ENCODE data around the gene CNNM1.

CNNM1 gene

DNA sequence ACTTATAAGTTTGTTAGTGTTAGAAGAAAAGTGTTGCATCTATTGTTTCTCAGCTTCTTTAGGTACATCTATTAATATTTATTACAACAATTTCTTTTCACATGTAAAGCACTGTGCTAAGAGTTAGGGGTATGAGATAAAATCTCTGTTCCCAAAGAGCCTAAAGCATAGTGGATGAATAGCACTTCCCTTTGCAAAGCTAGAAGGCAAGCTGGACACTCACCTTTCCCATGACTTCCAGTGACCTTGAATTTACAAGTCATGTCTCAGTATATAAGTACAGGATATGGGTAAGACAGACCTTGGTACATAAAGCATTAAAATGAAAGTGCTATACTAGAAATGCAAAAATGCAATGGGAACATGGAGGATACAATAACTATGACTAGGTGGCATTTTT, 8.7 kb downstream of the CNNM1 start:
- DNase-seq = no peak

DNA sequence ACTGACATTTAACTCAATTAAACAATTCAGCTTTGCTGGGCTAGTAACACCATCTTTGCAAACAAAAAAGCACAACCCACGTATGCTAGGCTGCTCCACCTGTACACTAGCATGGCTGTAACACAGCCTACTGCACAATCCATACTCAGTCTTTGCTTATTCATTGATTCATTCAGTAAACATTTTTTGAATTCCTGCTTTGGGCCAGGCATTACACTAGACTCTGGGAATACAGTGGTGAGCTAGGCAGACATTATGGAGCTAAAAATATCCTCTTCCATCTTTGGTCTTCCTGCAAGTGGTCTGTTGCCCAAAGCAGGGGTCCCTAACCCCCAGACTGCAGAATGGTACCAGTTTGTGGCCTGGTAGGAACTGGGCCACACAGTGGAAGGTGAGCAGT, 9.9 kb downstream of the CNNM1 start:
- DNase-seq = no peak

DNA sequence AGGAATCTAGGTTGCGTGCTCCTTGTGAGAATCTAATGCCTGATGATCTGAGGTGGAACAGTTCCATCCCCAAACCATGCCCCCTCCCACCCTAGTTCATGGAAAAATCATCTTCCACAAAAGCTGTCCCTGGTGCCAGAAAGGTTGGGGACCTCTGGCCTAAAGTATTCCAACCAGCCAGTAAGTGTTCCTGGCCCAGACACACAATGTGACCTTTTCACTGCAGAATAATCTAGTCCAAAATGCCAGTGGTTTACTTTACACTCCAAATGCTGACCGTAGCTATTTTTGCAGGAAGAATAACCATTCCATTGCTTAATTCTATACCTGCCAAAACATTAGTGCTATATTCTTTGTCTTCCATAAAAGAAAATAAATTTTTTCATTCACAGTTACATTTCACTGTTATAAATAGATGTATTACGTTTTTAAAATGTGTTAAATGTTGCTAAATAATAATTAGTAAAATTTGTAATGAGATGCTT, 10.4 kb downstream of the CNNM1 start:
- no peak for DNase-seq

DNA sequence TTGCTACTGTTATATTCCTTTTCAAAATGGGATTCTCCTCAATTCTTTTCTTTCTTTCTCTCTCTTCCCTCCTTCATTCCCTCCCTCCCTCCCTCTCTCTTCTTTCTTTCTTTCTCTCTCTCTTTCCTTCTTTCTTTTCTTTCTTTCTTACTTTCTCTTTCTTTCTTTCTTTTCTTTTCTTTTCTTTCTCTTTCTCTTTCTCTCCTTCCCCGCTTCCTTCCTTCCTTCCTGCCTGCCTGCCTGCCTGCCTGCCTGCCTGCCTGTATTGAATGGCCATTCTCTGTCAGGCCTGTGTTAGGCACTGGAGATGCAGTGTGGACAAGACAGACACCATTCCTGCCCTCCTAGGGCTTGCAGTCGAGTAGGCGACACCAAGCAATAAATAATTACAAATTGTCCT, 11.5 kb downstream of the CNNM1 start:
- DNase-seq = no peak

DNA sequence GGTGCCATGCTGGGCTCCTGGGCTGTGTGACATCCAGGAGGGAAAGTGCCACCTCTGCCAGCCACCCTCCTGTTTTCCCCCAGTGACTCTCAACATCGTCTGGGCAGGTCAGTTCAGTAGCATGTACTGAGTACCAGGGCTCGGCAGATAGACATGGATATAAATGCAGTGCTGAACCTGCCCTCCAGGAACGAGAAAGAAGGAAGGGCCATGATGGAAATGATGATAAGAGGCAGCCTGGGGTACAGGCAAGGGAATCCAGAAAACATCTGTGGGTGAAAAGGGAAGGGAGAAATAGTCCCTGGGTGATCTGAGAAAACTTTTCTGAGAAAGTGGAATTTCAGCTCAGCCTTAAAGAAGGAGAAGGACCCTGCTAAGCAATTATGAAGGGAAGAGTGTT, 12.1 kb downstream of the CNNM1 start:
- no peak for DNase-seq

DNA sequence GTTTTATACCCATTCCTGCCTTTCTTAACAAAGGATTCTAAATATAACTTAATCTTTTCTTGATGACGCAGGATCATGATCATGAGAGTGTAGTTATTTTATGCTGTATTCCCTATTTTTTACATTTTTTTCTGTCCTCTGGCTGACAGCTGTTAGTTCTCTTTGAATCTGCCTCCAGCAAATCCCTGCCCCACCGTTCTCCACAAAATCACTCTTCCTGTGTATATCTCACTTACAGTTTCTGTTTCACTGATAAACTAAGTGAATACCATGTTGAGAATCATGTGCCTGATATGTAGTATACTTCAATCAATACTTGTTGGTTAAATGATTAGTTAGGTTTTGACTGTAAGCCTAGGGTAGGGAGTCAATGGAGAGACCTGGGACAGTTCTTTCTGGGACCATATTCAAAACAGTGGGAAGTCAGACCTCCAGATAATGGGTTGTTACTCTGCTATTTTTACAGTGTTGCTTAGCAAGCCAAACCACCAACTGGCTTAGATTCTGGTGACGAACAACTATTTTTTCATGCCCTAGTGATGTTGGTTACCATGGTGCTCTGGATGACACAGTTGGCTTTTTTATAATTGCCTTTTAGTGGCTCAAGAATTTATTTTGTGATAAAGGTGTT, 12.8 kb downstream of the CNNM1 start:
- no peak for DNase-seq

DNA sequence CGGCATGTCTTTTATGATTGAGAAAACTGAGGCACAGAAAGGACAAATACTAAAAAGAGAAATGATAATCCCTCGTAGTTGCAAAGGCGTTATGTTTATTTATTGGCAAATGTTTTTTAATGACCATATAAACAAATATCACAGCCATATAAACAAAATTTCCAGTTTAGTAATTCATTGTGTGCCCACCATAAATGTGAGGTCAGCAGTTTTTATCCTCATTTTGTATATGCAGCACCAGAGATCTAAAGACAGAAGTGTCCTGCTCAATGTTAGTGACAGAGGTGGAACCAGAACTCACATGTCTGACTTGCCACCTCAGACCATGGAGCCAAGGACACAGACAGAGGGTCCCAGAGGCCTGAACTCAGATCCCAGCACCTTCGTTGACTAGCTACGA, 14.1 kb downstream of the CNNM1 start:
- DNase-seq = no peak

DNA sequence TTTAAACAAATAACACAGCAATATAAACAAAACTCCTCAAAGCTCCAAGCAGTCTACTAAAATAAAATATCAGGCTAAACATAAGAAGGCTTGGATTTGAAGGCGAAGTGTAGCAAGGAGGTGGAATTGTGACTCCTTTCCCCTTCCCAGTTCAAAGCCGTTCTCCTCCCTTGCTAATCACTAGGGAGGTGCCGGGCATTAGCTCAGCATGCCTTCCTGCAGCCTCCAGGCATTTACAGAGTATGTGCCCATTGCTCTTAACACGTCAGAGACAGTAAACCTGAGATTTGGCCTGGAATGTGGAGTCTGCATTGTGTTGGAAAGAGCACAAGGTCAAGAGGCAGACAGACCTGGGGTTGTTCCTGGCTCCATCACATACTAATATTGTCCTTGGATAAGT, 15.6 kb downstream of the CNNM1 start:
- no peak for DNase-seq

DNA sequence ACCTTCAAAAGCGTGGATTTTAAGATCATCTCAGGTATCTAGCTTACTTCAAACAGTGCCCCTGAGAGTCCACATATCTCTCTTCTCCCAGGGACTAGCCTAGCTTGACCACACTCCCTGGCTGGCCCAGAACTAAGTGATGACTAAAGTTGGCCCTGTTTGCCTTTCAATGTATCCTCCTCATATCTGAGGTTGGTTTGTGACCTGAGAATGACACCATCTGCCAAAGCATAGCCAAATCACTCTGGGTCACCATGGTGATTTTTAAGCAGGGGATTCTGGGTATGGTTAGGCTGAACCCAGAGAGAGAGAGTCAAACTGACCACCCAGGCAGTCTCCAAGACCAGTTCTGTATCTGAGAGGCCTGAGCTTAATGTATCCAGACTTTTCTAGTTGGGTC, 16.2 kb downstream of the CNNM1 start:
- no peak for DNase-seq

DNA sequence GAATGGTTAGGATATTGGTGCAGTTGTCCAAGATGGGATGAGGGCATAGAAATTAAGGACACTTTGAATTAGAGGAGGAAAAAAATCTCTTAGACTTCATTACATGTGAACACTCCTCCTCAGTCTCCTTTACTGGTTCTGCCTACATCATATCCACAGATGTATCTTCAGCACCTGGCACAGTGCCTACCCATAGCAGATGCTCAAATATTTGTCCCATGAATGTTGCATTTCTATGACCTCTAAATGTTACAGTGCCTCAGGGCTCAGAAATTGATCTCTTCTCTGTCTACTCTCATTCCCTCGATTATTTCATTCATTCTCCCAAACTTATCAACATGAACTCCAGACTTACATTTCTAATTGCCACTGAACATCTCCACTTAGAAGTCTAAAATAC, 17.1 kb downstream of the CNNM1 start:
- DNase-seq = no peak

DNA sequence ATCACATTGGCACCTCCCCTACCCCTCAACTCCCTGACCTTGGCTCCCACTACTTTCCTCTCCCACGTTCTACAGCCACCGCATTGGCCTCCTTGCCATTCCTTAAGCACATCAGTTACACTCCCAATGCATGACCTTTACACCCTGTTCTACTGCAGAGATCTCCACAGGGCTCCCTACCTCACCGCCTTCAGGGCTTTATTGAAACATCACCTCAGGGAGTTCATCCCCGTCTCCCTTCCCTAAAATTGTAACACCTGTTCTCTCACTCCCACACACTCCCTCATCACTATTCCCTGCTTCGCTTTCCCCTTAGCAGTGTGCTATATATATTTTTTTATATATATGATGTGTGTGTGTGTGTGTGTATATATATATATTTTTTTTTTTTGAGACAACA, 18.5 kb downstream of the CNNM1 start:
- no peak for DNase-seq

DNA sequence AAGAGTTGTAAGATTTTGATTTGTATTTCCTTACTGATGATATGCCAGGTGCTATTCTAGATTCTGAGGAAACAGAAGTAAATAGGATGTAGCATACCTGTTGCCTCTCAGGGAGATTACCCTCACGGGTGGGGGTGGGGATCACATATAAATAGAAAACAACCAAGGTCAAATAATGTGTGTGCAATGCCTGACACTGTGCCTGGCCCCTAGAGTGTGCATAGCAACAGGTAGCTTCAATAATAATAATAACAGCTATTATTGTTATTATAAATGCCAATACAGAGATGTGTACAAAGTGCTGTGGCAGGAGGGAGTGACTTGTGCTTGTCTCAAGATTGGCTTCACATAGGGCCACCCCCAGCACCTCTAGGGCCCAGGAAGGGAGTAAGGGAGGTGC, 24.0 kb downstream of the CNNM1 start:
- DNase-seq = no peak

DNA sequence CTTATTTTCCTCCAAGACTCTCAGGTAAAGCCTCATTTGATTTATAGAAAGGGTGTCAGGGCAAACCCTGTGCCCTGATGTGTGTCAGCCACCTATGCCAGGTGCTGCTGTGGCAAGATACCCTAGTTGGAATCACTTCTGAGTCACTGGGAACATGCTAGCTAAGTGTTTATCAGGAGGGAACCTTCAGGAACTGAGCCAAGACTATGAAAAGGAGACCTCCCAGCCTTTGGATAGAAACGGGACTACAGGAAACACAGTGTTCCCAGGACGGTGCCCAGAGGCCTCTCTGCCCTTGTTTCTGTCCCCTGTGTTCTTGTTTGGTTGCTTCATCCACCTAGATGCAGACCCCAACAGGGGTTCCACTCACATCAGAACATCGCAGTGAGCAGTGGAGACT, 28.5 kb downstream of the CNNM1 start:
- no peak for DNase-seq

DNA sequence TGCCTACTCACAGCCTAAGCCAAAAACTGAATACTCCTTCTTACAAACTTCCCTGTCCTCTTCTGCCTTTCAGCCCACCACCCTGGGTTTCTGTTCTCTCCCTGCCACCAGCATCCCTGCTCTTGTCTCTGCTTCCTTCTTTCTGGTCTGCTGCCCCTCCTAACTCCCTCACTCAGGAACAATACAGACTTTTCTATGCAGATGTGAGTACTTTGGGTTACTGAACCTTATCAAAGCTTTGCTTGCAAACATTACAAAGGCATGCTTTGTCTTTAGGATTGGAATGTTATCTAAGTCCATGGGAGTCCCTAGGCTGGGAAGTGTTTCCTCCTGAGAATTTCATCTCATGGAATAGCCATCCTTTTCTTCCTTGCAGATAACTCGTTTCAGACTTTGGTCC, 28.9 kb downstream of the CNNM1 start:
- no peak for DNase-seq

DNA sequence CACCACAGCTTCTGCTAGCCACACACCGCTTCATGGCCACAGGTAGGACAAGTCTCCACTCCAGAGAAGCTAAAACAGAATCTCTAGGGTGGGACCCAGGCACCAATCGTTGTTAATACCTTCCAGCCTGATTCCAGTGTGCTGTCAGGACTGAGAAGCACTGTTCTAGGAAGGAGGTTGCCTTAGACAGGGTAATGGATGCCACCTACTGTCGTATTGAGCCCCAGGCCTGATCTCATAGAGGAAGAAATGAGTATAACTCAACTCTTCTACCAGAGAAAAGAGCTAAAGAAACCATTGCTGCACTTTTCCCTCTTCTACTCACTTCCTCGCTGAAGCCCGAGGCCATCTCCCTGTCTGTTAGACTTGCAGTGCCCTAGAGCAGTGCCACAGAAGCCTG, 31.8 kb downstream of the CNNM1 start:
- no peak for DNase-seq

DNA sequence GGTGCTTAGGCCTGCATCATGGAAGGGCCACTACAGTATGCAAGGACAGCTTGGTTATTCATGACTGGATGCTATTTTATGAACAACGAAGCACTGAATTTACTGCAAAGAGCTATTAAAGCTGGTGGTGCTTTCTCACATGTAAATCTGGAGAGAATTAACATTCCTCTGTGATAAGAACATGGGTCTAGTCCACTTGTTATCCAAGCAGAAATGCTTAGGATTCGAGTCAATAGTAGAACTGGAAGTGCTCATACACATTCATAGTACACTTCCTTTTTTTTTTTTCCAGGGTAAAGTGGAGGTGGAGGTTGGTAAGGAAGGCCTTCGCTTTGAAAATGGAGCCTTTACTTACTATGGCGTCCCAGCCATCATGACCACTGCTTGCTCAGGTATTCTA, 35.0 kb downstream of the CNNM1 start:
- no peak for DNase-seq

DNA sequence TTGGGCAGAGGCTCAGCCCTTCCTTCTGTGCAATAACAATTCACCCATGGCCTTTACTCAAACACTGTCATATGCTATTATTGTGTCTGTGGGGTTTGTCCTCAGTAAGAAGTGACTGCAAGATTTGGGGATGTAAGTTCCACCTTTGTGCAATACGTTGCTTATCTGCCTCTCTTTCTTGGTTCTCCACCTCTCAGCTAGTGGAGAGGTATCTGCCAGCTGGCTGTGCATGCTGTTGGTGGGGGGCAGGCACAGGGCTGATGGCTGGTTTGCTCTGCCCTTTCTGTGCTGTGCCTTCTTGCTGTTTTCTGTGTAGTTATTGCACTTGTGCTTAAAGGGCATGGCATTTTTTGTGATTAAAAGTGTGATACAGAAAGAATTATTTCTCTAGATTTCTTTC, 36.2 kb downstream of the CNNM1 start:
- DNase-seq = no peak

DNA sequence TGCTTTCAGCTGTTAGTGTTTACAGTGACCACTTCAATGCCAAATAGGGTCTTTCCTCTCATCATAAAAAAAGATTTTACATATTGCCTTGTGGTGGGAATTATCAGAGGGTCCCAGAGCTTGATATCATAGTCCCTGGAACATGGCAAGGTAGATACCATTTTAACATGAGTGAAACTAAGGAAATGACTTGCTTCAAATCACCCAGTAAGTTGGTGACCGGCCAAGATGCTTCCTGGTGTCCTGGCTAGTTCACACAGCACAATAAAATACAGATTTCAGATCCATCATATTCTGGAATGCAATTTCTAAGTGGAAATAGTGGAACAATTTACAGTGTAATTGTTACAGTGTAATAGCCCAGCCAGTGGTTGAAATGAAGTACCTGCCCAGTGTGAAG, 36.6 kb downstream of the CNNM1 start:
- DNase-seq = no peak

DNA sequence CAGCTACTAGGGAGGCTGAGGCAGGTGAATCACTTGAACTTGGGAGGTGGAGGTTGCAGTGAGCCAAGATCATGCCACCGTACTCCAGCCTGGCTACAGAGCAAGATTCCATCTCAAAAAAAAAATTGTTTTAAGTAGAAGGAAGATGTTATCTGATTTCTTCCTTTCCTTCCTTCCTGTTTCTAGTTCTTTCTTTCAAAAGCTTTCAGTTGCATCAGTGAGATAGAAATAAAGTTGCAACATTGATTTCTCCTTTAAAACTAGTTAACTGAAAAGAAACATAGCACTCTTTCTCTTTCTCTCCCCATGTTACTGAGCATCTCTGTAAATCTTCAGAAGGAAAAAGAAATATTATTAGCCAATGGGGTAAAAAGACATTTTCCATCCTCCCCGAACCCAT, 37.5 kb downstream of the CNNM1 start:
- DNase-seq = no peak

DNA sequence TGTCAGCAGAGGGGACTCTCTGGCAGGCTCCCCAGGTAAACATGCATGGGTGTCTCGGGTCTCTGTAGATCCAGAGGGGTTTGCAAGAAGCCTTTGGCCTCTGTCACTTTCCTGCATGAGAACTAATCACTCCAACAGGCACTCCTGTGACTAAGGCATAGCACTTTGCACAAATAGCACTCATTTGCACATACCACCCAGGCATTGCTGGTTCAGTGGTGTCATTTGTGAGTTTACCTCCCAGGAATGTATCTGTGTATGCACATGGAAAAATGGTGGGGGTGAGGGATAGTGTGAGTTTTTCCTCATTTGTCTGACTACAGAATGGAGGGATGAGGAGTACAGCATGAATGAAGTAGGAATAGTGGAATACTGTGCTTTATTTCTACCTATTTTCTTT, 39.5 kb downstream of the CNNM1 start:
- no peak for DNase-seq

DNA sequence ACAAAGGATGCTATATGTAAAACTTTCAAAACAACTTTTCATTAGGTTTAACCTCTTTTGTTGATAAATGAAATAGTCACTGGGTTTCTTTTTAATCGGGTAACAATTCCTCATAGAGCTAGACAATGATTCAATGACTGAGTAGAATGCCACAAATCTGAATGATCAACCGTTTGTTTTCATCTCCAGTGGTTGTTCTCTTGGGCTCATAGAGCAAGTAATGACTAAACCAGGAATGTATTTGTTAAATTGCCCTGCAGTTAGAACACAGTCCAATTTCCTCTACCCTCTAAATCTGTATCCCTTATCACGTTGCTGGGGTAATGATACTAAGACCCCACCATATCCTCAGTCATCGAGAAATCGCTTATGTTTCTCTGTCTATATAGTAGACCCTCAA, 40.0 kb downstream of the CNNM1 start:
- no peak for DNase-seq

DNA sequence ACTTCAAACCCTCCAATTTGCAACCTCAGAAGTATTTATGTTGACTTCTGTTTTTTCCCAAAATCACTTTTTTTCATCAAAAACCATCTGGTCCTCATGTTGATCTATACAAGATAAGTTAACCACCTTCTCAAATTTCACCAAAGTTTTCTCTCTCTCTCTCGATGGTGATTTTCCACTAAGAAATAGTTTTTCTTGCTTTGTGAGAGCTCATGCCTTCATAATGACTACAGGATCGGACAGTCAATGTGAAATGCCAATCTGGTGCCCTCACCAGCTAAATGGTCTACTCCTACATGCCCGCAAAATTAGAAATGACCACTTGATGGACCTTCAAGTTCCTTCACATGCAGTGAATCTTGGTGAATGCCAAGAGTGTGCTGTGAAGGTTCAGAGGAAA, 40.4 kb downstream of the CNNM1 start:
- no peak for DNase-seq

DNA sequence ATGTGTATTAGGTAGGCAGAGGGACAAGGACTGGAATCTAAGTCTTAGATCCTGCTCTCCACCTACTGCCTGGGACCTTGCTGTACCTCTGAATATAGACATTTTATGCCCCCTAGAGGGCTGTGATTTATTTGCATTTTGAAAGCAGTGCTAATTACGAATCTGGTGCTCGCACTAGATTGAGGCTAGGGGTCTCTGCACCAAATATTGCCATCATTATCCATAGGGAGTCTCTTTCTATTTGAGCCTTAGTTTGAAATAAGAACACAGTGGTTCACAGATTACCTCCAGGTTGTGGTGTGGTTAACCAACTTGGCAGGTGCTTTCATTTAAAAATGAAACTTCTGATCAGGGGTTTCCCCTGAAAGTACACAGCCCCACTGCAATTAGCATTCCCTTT, 41.8 kb downstream of the CNNM1 start:
- DNase-seq = no peak

DNA sequence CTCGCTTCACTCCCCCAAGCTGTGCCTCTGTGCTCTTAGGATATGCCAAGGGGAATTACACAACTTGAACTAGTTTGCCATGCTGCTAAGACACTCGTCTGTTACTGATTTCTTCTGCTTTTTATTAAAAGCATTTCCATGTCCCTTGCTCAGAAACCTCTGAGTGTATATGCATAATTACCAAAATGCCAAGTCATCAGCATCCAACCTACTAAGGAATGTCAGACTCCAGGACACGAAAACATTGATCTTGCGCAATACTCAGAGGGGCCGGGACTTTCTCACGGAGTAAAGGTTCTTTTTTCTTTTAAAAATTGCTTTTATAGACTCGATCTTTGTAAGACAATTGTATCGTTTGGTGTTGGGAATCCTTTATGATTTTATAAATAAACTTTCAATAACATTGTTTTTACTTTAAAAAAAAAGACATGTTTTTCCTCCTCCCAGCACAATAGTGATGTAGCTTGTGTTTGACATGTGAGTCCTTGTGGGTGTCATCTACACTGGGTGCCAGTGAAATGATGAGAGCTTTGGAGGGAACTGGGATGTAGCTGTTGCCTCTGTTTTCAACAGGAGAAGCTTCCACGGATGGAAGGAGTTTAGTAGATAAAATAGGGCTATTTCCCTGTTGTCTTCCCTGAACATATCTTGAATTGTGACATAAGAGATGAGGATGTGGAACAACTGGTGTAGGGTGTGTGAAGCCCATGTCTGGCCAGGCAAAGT, 43.6 kb downstream of the CNNM1 start:
- no peak for DNase-seq

DNA sequence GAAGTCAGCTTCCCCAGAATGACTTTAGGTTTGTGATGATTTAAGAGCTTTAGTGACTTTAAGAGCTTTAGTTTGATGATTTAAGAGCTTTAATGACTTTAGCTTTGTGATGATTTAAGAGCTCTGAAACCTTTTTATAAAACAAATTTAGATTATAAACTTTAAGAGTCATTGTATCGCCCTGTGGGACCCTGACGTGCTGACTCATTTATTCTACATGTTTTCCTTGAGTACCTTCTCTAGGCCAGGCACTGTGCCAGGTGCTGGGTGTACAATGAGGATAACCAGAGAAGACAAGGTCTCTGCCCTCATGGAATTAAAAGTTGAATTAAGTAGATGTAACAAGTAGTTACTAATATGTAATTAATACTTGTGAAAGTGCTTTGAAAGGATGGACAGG, 45.4 kb downstream of the CNNM1 start:
- DNase-seq = no peak

Data from effector CD8-positive, alpha-beta T cell (primary cell).